Stimulated activated naive CD4-positive, alpha-beta T cell treated with Interleukin-2 at 50 U/mL for 16 hours (primary cell): Measurements from ENCODE around the gene CS.
"Not testable (repeated sequence)": the region's sequence is repeated elsewhere in the genome, so short reads cannot be mapped to it uniquely, and the experiment has no call there.

ENCODE experiments used
- DNase-seq: peaks from one replicate; lab custom pipeline; 2025; lab: John Stamatoyannopoulos, UW

Gene CS

GRCh38 chr12:56280849-56281248 lies 19.3 kb downstream of the CS start:
- DNase-seq, result no peak

DNA sequence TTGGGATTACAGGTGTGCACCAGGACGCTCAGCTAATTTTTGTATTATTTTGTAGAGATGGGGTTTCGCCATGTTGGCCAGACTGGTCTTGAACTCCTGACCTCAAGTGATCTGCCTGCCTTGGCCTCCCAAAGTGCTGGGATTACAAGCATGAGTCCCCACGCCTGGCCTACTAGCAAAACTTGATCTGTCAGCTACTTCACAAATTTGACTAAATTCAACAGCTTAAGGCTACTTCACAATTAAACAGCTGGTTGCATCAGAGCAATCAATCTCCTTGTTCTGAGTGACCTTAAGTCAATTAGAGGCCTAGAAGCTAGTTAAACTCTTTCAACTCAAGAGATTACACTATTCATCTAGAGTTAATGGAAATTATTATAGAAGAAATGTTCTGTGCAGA lies 21.2 kb downstream of the CS start:
- no peak for DNase-seq

- no peak for DNase-seq
These were observed 25.8 kb downstream of the CS start for GRCh38 chr12:56274299-56274698.

- DNase-seq, result not testable (repeated sequence)
These were observed 27.7 kb downstream of the CS start for GRCh38 chr12:56272468-56272867.

DNA sequence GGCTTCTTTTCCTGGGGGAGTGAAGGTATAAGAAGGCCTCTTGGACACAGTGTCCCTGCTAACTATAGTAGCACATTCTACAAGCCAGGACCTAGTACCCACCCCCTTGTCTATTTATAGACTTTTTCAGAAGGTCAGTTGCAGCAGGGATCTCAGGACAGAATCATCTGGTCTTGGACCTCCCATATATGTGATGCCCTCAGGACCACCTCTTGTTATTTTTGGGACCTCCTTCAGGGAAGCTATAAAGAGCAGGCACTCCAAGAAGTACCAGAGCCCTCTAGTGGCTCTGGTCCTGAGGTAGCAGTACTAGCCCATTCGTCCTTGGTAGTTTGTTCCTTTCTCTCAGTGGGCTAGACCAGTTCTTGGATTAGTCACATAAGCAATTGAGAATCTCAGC lies 29.1 kb downstream of the CS start:
- no peak for DNase-seq

GRCh38 chr12:56267443-56268071 lies 32.6 kb downstream of the CS start:
- DNase-seq, result no peak

GRCh38 chr12:56266693-56267442 lies 33.3 kb downstream of the CS start, which contains the start of gene COQ10A:
TSS of gene COQ10A (plus strand) at chr12:56266942. CDS start at chr12:56267119, 177 bp downstream.
- peak; percentile 89 for DNase-seq

DNA sequence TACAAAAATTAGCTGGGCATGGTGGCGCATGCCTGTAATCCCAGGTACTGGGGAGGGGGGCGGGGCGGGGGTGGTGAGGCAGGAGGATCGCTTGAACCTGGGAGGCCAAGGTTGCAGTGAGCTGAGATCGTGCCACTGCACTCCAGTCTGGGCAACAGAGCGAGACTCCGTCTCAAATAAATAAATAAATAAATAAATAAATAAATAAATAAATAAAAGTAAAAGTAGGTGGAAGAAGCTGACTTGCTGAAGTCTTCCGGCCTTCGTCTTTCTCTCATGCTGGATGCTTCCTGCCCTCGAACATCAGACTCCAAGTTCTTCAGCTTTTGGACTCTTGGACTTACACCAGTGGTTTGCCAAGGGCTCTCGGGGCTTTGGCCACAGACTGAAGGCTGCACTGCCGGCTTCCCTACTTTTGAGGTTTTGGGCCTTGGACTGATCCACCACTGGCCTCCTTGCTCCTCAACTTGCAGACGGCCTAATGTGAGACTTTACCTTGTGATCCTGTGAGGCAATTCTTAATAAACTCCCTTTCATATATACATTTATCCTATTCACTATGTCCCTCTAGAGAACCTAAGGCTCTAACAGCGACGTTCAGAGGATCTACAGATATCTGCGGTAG lies 34.0 kb downstream of the CS start:
- not testable (repeated sequence) for DNase-seq

DNA sequence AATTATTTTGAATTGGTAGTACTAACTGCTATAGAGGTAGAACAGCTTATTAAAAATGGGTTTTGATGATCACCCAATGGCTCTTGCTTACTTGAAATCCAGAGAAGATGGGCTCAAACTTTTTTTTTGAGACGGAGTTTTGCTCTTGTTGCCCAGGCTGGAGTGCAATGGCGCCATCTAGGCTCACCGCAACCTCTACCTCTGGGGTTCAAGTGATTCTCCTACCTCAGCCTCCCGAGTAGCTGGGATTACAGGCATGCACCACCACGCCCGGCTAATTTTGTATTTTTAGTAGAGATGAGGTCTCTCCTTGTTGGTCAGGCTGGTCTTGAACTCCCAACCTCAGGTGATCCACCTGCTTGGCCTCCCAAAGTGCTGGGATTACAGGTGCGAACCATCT lies 37.2 kb downstream of the CS start:
- not testable (repeated sequence) for DNase-seq

DNA sequence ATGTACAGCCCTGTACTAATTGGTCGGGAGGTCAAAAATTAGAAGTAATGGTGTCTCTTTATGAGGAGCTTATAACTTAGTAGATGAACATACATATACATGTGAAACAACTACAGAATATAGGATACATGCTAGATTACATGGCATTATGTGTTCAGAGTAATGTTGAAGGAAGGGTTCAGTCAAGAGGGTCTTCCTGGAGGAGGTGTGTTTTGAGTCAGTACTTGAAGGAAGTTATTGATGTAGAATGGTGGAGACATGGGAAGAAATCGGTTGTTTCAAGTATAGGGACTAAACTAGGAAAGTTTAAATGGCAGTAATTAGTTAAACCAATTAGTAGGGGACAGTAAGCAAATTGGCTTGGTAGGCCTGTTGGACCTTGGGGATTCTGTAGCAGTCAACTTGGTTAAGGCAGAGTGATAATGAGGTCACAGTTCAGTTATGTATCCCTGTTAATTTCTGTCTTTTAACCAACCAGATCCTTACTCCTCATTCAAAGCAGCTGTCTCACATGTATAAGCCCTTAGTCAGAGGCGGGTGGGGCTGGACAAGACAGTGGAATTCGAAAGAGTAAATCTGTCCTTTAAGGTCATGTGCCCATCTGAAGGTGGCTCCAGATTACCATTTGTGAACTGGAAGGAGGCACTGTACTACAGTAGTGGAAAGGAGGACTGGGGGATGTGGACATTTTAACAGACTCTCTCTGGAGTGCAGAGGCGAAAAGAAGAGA lies 38.5 kb downstream of the CS start:
- DNase-seq, result no peak

DNA sequence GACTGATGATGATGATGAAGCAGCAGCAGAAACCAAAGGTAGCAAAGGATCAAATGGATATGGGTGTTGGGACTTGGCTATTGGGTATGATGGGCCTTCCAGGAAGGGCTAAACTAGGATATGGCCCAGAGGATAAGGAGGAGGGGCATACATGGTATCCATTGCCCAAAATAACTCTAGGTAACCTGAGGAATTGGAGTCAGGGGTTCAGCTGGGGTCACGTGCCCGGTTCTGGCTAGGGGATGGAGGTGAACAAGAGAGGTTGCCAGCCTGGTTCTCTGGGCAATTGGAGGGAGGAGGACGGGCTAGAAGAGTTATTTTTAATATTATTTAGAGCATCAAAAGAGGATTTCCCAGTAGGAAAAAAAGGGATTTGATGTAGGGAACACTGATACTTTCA lies 39.2 kb downstream of the CS start:
- DNase-seq, result no peak

- DNase-seq, result no peak
These were observed 39.8 kb downstream of the CS start for GRCh38 chr12:56260380-56260779.

DNA sequence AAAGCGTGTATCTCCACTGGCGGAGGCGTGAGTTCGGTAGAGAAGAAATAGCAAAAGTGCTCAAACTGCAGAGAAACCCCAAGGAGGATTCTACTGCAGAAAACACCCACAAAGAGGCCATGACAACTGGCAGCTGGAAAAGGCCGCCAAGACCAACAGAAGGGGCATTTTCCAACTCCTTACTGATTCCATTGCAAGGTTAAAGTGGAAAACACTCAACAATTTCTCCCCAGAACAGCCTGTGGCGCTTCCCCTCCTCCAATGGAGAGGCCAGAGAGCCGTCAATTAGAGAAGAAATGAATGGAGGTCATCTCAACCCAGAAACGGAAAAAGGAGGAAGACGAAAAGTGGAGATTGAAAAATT lies 41.3 kb downstream of the CS start:
- DNase-seq, result no peak

DNA sequence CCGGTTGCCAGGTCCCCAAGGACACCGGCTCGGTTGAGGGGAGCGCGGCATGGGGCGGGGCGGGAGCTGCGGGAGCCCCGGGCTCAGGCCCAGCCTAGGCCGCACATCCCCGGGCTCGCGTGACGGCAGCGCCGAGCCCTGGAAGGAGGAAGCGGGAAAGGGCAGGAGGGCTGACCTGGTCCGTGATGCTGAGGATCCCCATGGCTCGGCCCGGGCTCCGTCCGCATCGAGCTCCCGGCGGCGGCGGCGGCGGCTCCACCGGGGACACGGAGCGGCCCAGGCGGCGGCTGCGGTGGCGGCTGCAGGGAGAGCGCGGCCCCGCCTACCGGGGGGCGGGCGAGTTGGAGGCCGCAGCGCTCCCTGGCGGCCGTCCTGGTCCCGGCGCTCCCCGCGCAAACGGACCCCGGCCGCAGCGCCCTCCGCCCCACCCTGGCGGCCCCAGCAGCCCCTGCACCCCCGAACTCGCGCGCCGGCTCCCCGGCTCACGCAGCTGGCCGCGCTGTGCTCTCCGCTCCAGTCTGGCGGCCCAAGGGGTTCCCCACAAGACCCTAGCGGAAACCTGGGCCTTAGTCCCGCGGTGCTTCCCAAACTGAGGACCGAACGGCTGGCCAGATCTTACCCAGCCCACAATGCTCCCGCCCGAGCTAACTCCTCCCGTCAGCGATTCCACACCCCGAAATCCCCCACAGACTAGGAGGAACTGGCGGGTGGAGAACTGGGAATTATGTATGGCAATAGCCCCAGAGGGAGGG lies 41.9 kb downstream of the CS start, which contains the start of gene ANKRD52:
Gene ANKRD52, minus strand, starts transcription at position 317 of the 752 bp plus-strand sequence. Its CDS starts 115 bp downstream, at position 202.
- peak; percentile 74 for DNase-seq

DNA sequence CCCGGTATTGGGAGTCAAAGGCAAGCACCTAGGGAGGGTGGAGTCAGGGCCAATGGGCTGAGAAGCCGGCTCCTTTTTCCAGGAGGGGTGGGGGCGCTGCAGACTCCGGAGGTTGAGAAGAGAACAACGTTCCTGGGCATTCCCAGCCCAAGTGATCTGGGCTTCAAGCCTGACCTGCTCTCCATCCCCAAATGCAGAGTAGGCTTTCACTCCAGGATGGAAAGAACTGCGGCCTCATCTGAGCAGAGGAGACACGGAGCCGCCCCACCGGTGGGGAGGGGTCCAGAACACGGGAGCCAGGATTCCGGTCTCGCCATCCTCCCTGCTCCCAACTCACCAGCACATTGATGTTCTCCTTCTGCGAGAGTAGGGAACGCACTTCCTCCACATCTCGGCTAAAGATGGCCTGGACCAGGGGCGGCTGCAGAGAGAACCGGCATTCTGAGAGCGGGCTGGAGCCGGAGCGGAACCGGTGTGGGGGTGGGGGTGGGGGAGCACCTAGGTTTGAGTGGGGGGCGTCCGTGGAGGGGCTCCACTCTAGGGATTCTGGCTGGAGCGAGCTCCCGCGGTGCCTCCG lies 42.6 kb downstream of the CS start:
- no peak for DNase-seq

DNA sequence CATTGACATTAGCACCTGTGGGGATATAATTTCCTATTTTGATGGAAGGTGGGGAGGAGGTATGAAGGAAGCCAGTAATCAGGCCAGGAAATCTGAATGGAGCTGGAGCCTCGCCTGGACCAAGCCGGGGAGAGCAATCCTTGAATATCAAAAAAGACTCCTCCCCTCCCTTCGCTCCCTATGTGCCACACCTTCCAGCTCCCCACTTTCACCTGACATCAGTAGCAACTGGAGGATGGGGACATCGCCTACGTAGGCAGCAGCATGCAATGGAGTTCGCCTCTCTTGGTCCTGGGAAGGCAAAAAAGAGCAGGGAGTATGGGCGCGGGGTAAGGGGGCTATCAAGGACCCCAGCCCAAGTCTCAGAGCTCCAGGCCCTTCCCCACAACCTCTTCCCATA lies 43.1 kb downstream of the CS start:
- no peak for DNase-seq

GRCh38 chr12:56256326-56256960 lies 43.7 kb downstream of the CS start:
- no peak for DNase-seq

GRCh38 chr12:56255671-56256070 lies 44.5 kb downstream of the CS start:
- no peak for DNase-seq

DNA sequence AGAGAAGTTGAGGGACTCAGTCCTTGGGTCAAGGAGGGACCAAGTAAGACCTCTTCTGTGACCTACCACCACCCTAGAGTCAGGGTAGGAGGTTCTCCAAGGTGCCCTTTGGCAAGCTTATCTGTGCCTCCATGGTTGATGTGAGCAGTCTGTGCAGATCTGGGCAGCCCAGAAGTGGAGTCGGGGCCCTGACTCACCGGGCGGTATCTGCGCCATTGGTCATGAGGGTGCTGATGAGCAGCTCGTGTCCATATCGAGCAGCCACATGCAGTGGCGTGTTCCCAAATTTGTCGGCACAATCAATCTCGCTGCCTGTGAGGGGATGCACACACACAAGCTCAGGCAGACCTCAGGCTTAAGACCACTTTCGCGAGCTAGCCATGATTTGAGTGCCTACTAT lies 47.0 kb downstream of the CS start:
- DNase-seq, result no peak

DNA sequence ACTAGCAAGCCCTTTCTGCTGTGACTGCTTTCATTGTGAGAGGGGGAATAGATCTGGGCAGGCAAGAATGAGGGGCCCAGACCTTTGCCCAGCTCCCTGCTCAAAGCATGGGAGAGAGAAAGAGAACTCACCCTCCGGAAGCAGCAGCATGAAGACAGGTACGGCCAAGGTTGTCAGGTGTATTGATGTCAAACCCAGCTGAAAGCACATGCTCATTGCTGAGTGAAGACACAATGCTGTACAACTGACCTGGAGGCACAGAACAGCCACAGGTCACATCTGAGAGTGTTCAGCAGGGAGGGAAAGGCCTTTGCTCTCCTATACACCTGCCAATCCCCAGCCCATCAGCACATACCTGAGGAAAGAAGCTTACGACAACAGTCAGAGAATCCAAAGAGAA lies 47.5 kb downstream of the CS start:
- no peak for DNase-seq

DNA sequence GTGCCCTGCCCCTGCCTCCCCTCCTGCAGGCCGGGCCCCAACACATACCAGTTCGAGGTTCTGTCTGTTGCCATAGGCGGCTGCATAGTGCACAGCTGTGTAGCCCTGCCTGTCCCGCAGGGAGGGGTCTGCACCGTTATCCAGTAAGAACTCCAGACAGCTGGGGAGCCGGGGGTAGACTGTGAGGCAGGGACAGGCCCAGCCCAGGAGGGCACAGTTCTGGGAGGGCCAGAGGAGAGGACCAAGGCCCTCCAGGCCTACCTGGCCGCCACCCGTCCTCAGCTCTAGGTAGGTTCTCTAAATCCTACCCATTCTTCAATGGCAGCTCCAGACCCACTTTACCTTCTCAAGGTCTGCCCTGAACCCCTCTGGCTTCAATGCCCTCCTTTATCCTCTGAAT lies 51.4 kb downstream of the CS start:
- DNase-seq, result no peak
